Activated CD4-positive, alpha-beta T cell treated with anti-CD3 and anti-CD28 coated beads, Interleukin-10, Interleukin-2, amounts not matched to agents 100 ng/mL and 50 ng/mL, durations not matched to agents 16 hours and 8 hours (primary cell): ENCODE data around the gene TPCN2.

Source experiments
- DNase-seq: peaks from one replicate; pipeline ENCODE4 v3.0.0-alpha.2; 2020

TPCN2 gene

GRCh38 chr11:69097263-69097662 is 48.5 kb downstream of the TPCN2 start:
- DNase-seq, result no peak

GRCh38 chr11:69099180-69099579 is 50.4 kb downstream of the TPCN2 start:
- no peak for DNase-seq

DNA sequence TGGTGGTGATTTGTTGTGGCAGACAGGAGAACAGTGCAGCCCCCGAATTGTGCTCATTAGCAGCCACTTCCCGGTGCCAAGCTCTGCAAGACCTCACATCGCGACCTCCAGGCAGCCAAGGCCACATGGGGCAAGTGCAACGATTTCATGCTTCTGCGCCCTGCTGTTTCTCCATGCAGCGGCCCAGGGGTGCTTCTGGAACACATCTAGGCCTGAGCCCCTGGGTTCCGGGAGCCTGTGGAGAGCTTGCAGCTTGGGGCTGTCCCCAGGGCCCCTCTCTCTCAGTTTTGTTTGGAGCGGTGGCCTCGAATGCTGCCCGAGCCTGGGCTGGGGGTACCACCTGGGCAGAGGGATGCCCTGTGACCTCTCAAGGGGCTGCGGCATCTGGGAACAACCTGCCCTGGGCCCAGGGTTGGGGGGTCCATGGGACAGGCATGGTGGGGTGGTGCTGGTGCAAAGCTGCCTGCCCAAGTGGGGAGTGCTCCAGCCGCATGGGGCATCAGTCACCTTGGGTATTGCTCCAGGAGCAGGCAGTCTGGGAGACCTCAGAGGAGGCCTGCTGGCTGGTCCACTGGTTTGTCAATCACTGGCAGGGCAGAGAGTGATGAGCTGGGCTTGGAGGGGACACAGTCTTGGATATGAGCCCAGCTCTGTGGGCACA is 51.9 kb downstream of the TPCN2 start:
- no peak for DNase-seq

GRCh38 chr11:69101115-69101791 is 52.5 kb downstream of the TPCN2 start:
- peak; percentile 70 for DNase-seq

GRCh38 chr11:69101792-69102695 is 53.3 kb downstream of the TPCN2 start:
- no peak for DNase-seq

DNA sequence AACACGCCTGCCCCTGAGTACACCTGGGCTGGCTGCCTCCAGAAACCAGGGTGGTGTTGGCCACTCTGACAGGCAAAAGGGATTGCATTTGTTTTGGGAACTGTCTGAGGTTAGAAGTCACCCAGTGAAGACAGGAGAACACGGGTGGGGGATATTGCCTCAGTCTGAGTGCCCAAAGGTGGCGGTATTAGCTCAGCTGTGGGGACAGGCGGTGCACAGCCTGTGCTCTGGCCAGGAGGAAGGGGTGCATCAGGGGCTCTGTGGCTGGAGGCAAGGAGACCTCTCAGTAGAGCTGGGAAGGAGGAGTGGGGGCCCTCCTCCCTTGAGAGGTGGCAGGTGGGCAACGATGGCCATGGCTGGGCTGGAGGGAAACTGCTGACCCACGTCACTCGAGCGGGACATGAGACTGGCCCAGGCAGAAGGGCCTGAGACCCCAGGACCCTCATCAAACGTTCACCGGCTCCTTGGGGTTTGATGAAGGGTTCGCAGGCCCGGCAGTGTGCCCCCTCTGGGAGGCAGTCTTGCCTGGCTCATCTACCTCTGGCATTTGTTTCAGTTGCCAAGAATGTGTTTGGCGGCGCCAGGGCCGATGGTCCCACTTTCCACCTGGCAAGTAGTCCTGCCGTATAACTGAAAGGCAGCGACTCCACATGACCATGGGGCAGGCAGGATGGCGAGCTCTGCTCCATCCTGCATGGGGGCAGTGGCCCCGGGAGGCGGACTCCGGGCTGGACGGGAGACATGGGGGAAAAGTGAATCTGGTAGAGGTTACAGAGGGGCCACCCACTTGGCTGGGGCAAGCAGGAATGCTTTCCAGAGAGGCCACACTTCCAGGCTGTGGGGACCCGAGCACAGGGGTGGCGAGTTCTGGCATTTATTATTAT is 54.2 kb downstream of the TPCN2 start:
- DNase-seq, result no peak

DNA sequence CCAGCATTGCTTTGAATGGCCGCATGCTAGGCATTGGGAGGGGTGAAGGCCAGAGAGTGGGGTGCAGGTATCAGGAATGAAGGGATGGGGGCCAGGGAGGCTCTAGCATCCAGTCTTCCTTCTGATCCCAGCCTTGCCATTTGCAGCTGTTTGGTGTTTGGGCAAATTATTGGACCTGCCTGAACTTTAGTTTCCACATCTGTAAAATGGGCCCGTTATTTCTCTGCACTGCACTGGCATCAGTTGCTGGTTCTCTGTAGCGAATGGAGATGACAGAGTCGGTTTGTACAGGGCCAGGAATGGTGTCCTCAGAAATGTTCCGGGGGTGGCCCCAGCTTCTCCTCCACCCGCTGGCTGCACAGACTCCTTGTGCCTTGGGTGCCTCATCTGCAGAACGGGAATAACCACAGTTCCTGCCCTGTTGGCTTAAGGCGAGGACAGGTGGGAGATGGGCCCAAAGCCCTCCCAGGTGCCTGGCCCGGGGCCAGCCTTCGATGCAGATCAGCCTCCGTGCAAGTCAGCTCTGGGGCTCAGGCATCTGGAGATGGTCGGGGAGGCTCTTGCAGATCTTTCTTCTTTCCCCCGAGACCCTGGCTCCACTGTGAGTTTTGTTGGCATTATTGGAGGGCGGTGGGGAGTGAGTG is 55.6 kb downstream of the TPCN2 start:
- DNase-seq, result no peak

DNA sequence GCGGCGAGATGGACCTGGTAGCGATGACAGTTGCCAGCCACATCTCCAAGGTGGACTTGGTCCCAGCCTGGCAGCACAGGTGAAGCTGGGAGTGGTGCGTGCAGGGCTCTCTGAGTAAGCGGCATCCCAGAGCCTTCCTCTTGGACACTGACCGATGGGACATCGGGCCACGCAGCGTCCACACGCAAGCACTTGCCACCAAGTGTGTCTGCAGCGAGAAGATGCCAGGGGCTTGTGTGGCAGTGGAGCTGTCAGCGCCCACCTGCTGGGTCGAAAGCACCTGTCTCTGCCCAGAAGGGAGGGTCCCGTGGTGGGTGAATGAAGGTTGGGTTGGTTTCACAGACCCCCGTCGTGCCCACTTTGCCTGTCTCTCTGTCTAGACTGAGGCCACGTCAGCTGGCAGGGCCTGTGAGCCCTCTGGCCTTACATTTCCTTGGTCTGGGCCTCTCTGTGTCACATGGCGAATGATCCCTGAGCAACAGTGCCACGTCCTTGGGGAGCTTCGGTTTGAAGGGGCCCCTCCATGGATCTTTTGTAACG is 56.2 kb downstream of the TPCN2 start:
- no peak for DNase-seq

DNA sequence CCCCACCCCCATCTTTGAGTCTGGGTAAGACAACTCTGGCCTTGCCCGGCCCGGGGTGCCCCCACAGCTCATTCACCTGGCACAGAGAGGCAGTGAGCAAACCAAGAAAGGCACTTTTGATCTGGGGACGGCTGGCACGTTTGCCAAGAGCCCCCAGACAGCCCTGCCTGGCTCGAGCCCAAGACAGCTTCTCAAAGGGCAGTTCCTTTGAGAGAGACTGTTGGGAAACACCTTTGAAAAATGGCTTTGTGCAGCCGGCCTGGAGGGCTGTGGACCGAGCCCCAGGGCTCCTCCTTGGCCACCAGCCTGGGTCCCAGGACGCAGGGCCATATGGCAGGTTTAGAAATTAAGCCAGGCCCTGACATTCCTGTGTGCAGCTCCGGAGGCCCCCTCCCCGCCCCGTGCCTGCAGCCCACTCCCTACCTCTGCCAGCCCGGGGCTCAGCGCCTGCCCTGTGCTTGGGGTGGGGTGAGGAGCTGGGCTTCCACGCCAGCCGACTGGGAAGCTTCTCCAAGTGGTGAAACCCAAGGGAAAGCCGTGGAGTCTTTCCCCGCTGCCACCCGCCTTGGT is 56.8 kb downstream of the TPCN2 start:
- no peak for DNase-seq

DNA sequence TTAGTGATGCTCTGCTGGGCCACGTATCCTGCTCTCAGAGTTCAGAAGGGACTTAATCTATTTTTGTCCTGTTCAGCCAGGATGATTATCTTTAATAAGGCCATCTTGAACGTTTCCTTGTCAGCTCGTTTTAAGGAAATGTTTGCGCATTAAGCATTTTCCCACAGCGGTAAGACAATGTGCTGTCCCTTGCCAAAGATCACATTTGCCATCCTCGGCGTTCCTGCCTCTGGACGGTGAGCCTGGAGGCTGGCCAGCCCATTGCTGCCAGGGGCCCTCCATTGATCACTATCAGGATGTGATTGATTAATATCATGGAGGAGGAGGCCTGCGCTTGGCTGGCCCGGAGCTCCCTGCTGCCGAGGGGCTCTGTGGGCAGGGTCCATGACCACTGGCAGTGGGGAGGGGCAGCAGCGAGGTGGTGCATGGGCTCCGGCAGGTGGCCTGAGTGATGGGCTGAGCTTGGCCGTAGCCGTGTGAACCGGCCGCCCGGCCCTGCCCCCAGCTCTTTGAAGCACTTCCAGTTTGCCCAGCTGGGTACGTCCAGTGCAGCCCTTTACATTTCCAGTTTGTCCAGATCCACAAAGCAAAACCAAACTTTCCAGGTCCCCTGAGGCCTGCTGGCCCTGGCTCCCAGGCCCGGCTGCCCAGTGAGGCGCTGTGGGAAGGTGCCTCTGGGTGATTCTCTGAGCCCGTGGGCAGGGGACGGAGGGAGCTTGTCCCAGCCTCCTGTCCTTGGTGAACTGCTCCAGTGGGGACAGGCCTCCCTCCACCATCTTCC is 57.5 kb downstream of the TPCN2 start:
- DNase-seq, result no peak

DNA sequence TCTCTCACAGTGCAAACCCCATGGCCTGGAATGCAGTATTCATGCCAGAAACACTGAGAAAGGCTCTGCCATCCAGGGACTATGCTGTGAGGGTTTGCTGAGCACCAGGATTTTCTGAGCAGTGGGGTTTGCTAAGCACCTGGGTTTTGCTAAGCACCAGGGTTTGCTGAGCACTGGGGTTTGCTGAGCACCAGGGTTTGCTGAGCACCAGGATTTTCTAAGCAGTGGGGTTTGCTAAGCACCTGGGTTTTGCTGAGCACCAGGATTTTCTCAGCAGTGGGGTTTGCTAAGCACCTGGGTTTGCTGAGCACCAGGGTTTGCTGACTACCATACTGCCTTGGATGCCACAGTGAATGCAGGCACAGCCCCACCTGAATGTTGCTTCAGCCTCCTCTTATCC is 58.7 kb downstream of the TPCN2 start:
- no peak for DNase-seq

- no peak for DNase-seq
These were observed 59.3 kb downstream of the TPCN2 start for GRCh38 chr11:69108030-69108429.

DNA sequence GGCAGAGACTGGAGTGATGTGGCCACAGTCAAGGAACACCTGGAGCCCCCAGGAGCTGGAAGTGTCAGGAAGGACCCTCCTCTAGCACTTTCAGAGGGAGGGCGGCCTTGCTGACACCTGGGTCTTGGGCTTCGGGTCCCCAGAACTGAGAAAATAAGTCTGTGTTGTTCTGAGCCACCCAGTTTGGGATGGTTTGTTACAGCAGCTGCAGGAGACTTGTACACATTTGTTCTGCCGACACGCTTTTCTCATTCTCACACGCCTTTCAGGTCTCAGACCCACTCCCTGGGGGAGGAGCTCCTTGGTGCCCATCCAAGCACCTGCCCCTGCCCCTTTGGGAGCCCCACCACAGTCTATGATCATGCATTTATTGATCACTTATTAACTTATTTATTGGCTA is 59.8 kb downstream of the TPCN2 start:
- no peak for DNase-seq

GRCh38 chr11:69109101-69109500 is 60.4 kb downstream of the TPCN2 start:
- DNase-seq, result no peak

DNA sequence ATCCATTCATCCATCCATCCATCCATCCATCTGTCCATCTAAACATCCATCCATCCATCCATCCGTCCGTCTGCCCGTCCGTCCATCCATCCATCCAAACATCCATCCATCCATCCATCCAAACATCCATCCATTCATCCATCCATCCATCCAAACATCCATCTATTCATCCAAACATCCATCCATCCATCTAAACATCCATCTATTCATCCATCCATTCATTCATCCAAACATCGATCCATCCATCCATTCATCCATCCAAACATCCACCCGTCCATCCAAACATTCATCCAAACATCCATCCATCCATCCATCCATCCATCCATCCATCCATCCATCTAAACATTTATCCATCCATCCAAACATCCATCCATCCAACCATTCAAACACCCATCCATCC is 61.7 kb downstream of the TPCN2 start:
- DNase-seq, result no peak

DNA sequence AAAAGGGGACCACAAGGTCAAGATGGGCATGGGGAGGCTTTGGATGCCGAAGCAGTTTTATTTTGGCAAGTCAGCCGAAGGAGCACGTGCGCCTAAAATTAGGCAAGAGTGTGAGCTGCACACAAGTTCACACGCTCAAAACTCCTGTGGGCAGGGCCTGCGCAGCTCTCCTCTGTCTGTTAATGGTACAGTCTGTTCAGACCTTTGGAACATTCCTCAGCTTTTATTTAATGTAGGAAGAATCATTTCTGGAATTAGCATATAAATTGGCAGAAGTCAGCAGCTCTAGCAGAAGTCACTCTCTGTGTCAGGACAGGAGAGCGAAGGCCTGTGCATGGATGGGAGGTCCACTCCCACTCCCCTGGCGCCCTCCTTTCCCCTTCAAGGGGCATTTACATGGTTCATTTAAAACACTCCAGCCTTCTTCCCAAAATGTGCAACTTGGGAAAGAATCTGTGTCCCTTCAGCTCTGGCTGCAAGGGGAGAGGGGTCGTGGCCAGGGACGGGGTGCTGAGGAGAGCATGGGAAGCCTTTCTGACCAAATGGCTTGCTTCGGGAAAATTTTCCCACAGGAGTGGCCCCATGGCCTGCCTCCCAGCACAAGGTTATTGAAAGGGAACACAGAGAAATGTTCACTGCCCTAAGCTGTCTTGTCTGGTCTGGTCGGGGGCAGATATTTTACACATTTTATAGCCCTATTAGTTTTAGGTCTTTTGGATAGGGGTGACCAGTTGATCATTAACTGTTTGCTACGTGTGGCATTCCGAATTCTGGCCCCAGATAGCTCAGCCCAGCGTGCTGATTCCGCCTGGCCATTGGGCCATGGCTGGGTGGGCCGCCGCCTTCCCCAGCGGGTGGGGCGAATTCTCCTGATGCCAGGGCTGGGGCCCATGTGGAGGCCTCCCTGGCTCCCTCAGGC is 63.2 kb downstream of the TPCN2 start:
- no peak for DNase-seq

- DNase-seq, result no peak
These were observed 64.5 kb downstream of the TPCN2 start for GRCh38 chr11:69113226-69113625.

- DNase-seq, result no peak
These were observed 65.1 kb downstream of the TPCN2 start for GRCh38 chr11:69113646-69114340.

GRCh38 chr11:69114362-69114761 is 65.6 kb downstream of the TPCN2 start:
- no peak for DNase-seq
